SK-N-MC (cell line): Measurements from ENCODE around the gene HPN.
"Not testable (repeated sequence)": the region's sequence is repeated elsewhere in the genome, so short reads cannot be mapped to it uniquely, and the experiment has no call there.

Experiments used
- DNase-seq: peaks from one replicate; pipeline ENCODE4 v3.0.0-alpha.2; 2011; ENCODE audit warnings: low read depth, low spot score
- H3K27ac ChIP-seq: fragments of 200-600 bp; sonication (generic); 2 replicates; pipeline ENCODE4 v1.5.1; 2016; ENCODE audit warnings: mixed run types
- H3K36me3 ChIP-seq: fragments of 200-600 bp; sonication (generic); 2 replicates; pipeline ENCODE4 v1.6.1; 2017; ENCODE audit warnings: antibody characterized with exemption, low read length, mixed read lengths; ENCODE audit not compliant: insufficient read depth
- H3K4me3 ChIP-seq: fragments of 200-600 bp; sonication (generic); 2 replicates; pipeline ENCODE4 v1.5.1; 2016
- H3K9ac ChIP-seq: fragments of 200-600 bp; sonication (generic); 2 replicates; pipeline ENCODE4 v1.8.0; 2017; ENCODE audit warnings: mixed run types, mixed read lengths; ENCODE audit not compliant: insufficient read length
- H3K9me3 ChIP-seq: fragments of 200-600 bp; sonication (generic); 2 replicates; pipeline ENCODE4 v1.6.1; 2017; ENCODE audit warnings: low read depth, mild to moderate bottlenecking, antibody characterized with exemption, low read length, moderate library complexity, mixed read lengths
- EZH2 ChIP-seq: fragments of 200-600 bp; sonication (generic); IDR thresholded peaks from one replicate; pipeline ENCODE4 v1.6.1; 2017; ENCODE audit warnings: antibody characterized with exemption
- FOXP2 ChIP-seq: optimal IDR thresholded peaks from 2 replicates; pipeline ENCODE3; 2011; ENCODE audit warnings: mild to moderate bottlenecking, moderate library complexity; ENCODE audit not compliant: insufficient read depth; ENCODE audit errors: extremely low read length, control extremely low read depth
- POLR2AphosphoS5 ChIP-seq: IDR thresholded peaks from 2 replicates; pipeline ENCODE4 v1.6.1; 2012; ENCODE audit warnings: mild to moderate bottlenecking, low read depth, low read length, borderline replicate concordance

The HPN gene

GRCh38 chr19:35041548-35042055 is at the start of gene HPN:
Gene HPN, plus strand, starts transcription at chr19:35041721. Its CDS starts 786 bp downstream, at chr19:35042507.
- no peak within 1 kb of the TSS for H3K9ac ChIP-seq
- no peak within 1 kb of the TSS for H3K4me3 ChIP-seq
- no peak for DNase-seq
- no peak within 1 kb of the TSS for H3K27ac ChIP-seq
- H3K9me3 ChIP-seq: no peaks in the 10 kb centered on the region
- TF ChIP-seq POLR2AphosphoS5: no peak
- TF ChIP-seq FOXP2: no peak
- TF ChIP-seq EZH2: no peak
- no peaks in the 10 kb centered on the region for H3K36me3 ChIP-seq

GRCh38 chr19:34992582-34992981 is 48.9 kb upstream of the HPN start:
- DNase-seq, H3K4me3 ChIP-seq, H3K9me3 ChIP-seq, H3K27ac ChIP-seq, H3K9ac ChIP-seq, H3K36me3 ChIP-seq: not testable (repeated sequence)

GRCh38 chr19:34994286-34994642 is 47.3 kb upstream of the HPN start:
- no peak overlapping the region for H3K4me3 ChIP-seq
- no peak for DNase-seq
- H3K9ac ChIP-seq: no peak overlapping the region
- H3K27ac ChIP-seq: no peak overlapping the region
- H3K9me3 ChIP-seq: no peaks in the 10 kb centered on the region
- H3K36me3 ChIP-seq: no peaks in the 10 kb centered on the region
- no peak for TF ChIP-seq FOXP2
- TF ChIP-seq POLR2AphosphoS5: no peak
- no peak for TF ChIP-seq EZH2

- Histone ChIP-seq H3K9ac (no peak overlapping the region), H3K9me3 (no peaks in the 10 kb centered on the region), H3K27ac (no peak overlapping the region), H3K36me3 (no peaks in the 10 kb centered on the region), H3K4me3 (no peak overlapping the region)
- no peak for TF ChIP-seq POLR2AphosphoS5
- TF ChIP-seq EZH2: no peak
- no peak for TF ChIP-seq FOXP2
- no peak for DNase-seq
These were observed 46.6 kb upstream of the HPN start for GRCh38 chr19:34994643-34995541.

DNA sequence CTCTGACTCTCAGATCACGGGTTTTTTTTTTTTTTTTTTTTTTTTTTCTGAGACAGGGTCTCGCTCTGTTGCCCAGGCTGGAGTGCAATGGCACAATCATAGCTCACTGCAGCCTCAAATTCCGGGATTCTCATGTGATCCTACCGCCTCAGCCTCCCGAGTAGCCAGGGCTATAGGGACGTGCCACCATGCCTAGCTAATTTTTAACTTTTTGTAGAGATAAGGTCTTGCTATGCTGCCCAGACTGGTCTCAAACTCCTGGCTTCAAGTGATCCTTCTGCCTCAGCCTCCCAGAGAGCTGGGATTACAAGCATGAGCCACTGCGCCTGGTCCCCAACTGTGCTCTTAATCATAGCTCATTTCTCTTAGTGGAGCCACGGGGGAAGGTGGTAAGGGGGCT is 46.0 kb upstream of the HPN start:
- Histone ChIP-seq H3K9me3 (no peaks in the 10 kb centered on the region), H3K36me3 (no peaks in the 10 kb centered on the region)

GRCh38 chr19:34997071-34997617 is 44.4 kb upstream of the HPN start:
- TF ChIP-seq EZH2 (no peak), FOXP2 (no peak), POLR2AphosphoS5 (no peak)
- Histone ChIP-seq H3K36me3 (peaks cover 4% of the 10 kb centered on the region; the same call in 1 of the 2 replicates), H3K9ac (no peak overlapping the region), H3K4me3 (no peak overlapping the region), H3K27ac (peak overlapping the region; percentile 51; the same call in 1 of the 2 replicates), H3K9me3 (no peaks in the 10 kb centered on the region)
- DNase-seq: no peak

More for the DNA sequence above, 46.0 kb upstream of the HPN start:
- no peak for TF ChIP-seq POLR2AphosphoS5
- TF ChIP-seq EZH2: no peak
- no peak for DNase-seq
- no peak overlapping the region for H3K4me3 ChIP-seq
- no peak overlapping the region for H3K27ac ChIP-seq
- no peak overlapping the region for H3K9ac ChIP-seq

DNA sequence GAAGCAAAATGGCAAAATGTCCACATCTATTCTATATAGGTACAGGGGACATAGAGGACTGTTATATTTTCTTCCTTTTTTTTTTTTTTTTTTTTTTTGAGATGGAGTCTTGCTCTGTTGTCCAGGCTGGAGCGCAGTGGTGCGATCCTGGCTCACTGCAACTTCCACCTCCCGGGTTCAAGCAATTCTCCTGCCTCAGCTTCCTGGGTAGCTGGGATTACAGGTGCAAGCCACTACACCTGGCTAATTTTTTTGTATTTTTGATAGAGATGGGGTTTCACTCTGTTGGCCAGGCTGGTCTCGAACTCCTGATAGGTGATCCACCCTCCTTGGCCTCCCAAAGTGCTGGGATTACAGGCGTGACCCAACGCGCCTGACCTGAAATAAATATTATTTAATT is 43.3 kb upstream of the HPN start:
- H3K9ac ChIP-seq, H3K4me3 ChIP-seq, H3K9me3 ChIP-seq, H3K27ac ChIP-seq, H3K36me3 ChIP-seq, DNase-seq: not testable (repeated sequence)

- H3K27ac ChIP-seq: no peak overlapping the region
- TF ChIP-seq FOXP2 (no peak), EZH2 (no peak), POLR2AphosphoS5 (no peak)
- DNase-seq: no peak
- no peak overlapping the region for H3K9ac ChIP-seq
- H3K9me3 ChIP-seq: no peaks in the 10 kb centered on the region
- no peak overlapping the region for H3K4me3 ChIP-seq
- H3K36me3 ChIP-seq: peaks cover 5% of the 10 kb centered on the region; the same call in 1 of the 2 replicates
These were observed 42.6 kb upstream of the HPN start for GRCh38 chr19:34998777-34999497.
